ENCODE results near the gene UBB. TPM values are rescaled to one million over a fixed set of nuclear protein-coding genes. Genes with fewer than 3 reads are reported as not detected.

UBB gene
- 1,000 to 10,000 TPM; 1,664 to 1,756 TPM for total RNA-seq

GRCh38 chr17:16380640-16381495 lies at the start of gene UBB:
TSS of gene UBB (plus strand) at chr17:16381091. CDS start at chr17:16381908, 817 bp downstream.
- POLR2A ChIA-PET: interaction anchor here (0.6 to 3.6 kb wide), 16 partner anchors 15 to 202 kb away, joined by 3 to 24 read pairs (median 4); partner anchors contain the start of genes CENPV, PIGL and TRPV2

GRCh38 chr17:16338391-16338790 lies 42.5 kb upstream of the UBB start:
- CTCF ChIA-PET: no interaction called here
- POLR2A ChIA-PET: no interaction called here

More at GRCh38 chr17:16380640-16381495, at the start of gene UBB:
- CTCF ChIA-PET: interaction anchor here (0.6 to 1.6 kb wide), 4 partner anchors 17 to 141 kb away, joined by 3 to 4 read pairs (median 4); partner anchors contain the start of gene CENPV

DNA sequence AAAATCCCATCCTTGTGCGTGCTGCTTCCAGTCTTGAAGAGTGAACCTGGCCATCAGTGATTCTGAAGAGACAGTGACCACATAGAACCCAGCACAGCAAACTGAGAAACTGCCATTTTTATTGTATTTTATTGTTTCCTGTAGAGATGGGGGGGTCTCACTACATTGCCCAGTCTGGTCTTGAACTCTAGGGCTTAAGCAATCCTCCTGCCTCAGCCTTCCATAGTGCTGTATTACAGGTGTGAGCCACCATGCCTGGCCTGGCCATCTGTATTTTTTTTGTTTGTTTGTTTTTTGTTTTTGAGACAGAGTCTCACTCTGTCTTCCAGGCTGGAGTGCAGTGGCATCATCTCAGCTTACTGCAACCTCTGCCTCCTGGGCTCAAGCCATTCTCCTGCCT lies 41.5 kb upstream of the UBB start:
- CTCF ChIA-PET: no interaction called here
- POLR2A ChIA-PET: no interaction called here

- ChIA-PET POLR2A (interaction anchor here (0.7 kb wide), 1 partner anchor 43 kb away, joined by 3 read pairs; no protein-coding TSS in a partner anchor), CTCF (no interaction called here)
Measured at GRCh38 chr17:16339959-16340358, 40.9 kb upstream of the UBB start.

- ChIA-PET POLR2A (no interaction called here), CTCF (no interaction called here)
Measured at GRCh38 chr17:16342979-16343378, 37.9 kb upstream of the UBB start.

- POLR2A ChIA-PET: no interaction called here
- CTCF ChIA-PET: no interaction called here
Measured at GRCh38 chr17:16343569-16343968, 37.3 kb upstream of the UBB start.

- CTCF ChIA-PET: interaction anchor here (0.6 to 1.5 kb wide), 2 partner anchors 38 to 132 kb away, joined by 3 to 4 read pairs; no protein-coding TSS in a partner anchor
- POLR2A ChIA-PET: interaction anchor here (0.6 kb wide), 1 partner anchor 138 kb away, joined by 3 read pairs; no protein-coding TSS in a partner anchor
Measured at GRCh38 chr17:16345565-16345964, 35.3 kb upstream of the UBB start.

GRCh38 chr17:16346721-16347271 lies 34.1 kb upstream of the UBB start:
- ChIA-PET POLR2A (no interaction called here), CTCF (no interaction called here)

GRCh38 chr17:16348586-16348985 lies 32.3 kb upstream of the UBB start:
- ChIA-PET POLR2A (no interaction called here), CTCF (interaction anchor here (1.0 kb wide), 1 partner anchor 173 kb away, joined by 4 read pairs; no protein-coding TSS in a partner anchor)

GRCh38 chr17:16349431-16349830 lies 31.5 kb upstream of the UBB start:
- ChIA-PET POLR2A (no interaction called here), CTCF (interaction anchor here (0.9 to 1.0 kb wide), 3 partner anchors 14 to 172 kb away, joined by 3 to 4 read pairs (median 4); no protein-coding TSS in a partner anchor)

GRCh38 chr17:16351831-16352230 lies 29.1 kb upstream of the UBB start:
- POLR2A ChIA-PET: interaction anchor here (0.5 to 1.1 kb wide), 4 partner anchors 17 to 137 kb away, joined by 3 to 5 read pairs (median 3); partner anchors contain the start of gene NCOR1
- CTCF ChIA-PET: interaction anchor here (4.1 kb wide), 1 partner anchor 12 kb away, joined by 21 read pairs; no protein-coding TSS in a partner anchor

GRCh38 chr17:16352303-16352666 lies 28.6 kb upstream of the UBB start:
- POLR2A ChIA-PET: interaction anchor here (0.9 to 2.1 kb wide), 6 partner anchors 8 to 184 kb away, joined by 3 to 14 read pairs (median 4); partner anchors contain the start of genes NCOR1, TRPV2 and UBB
- CTCF ChIA-PET: interaction anchor here (0.8 to 4.1 kb wide), 2 partner anchors 11 to 67 kb away, joined by 3 to 21 read pairs; no protein-coding TSS in a partner anchor

DNA sequence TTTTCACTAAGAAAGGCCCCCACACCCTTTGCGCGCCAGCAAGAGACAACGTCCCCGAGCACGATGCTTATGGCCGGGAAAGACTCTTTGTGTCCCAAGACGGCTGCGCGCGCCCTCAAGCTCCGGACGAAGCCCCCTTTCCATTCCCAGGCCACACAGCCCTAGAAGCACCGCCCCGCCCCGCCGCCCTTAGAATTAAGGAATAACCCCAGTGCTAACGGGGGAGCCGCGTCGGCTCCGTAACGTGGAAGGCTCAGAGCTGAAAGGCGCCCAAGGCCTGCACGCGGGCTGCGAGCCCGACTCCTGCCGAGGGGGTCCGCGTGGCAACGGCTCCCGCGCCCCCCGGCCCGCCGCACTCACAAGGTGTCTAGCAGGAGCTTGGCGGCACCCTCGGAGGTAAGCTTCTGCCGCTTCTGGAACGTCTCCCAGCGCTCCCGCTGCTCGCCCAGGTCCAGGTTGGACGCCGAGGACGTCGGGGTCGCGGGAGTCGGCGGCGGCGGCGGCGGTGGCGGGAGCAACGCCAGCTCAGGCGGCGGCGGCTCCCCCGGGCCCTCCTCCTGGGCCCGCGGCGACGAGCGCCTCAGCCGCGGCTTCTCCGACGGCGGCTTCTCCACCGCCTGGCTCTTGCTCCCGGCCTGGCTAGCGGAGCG lies 28.1 kb upstream of the UBB start:
- CTCF ChIA-PET: interaction anchor here (0.8 to 4.1 kb wide), 5 partner anchors 11 to 231 kb away, joined by 3 to 21 read pairs (median 7); no protein-coding TSS in a partner anchor
- POLR2A ChIA-PET: interaction anchor here (0.7 to 2.1 kb wide), 9 partner anchors 8 to 183 kb away, joined by 3 to 14 read pairs (median 4); partner anchors contain the start of genes NCOR1, TRPV2 and UBB

DNA sequence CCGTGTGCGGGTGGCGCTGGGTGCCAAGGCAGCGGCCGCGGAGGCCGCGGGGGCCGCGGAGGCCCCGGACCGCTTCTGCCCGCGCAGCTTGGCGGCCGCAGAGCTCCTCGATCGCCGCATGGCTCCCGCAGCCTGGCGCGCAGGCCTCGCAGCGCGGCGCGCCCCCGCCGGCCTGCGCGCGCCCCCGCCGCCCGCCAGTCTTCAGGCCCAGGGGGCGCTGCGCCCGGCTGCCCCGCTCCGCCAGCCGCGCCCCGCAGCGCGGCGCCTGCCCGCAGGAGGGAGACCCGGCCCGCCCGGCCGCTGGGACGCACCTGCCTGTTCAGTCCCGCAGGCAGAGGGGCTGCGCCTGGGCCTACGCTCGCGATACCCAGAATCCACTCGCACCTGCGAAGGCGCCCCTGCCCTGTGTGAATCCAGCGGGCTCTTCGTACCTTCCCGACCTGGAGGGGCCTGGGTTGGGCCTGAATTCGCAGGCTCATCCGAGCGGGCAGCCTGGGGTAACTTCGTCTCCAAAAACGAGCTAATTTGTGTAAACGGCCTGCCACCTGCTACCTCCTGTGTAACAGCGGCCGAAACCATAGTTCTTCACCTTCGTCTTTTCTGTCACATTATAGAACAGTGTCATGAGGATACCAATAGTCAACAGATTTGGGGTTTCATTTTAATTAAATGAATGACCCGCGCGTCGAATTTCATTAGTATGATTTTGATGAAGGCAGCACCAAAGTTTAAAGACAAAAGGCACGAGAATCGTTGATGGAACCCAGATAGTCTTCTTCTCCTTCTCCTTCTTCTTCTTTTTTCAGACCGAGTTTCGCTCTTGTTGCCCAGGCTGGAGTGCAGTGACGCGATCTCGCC lies 27.3 kb upstream of the UBB start, which contains the start of gene CENPV:
Gene CENPV, minus strand, starts transcription at position 153 of the 858 bp plus-strand sequence. Its CDS starts 33 bp downstream, at position 120.
- ChIA-PET POLR2A (interaction anchor here (0.7 to 2.1 kb wide), 7 partner anchors 28 to 183 kb away, joined by 3 to 14 read pairs (median 4); partner anchors contain the start of genes TRPV2 and UBB), CTCF (interaction anchor here (0.8 to 4.1 kb wide), 6 partner anchors 10 to 230 kb away, joined by 3 to 21 read pairs (median 5); partner anchors contain the start of gene UBB)

DNA sequence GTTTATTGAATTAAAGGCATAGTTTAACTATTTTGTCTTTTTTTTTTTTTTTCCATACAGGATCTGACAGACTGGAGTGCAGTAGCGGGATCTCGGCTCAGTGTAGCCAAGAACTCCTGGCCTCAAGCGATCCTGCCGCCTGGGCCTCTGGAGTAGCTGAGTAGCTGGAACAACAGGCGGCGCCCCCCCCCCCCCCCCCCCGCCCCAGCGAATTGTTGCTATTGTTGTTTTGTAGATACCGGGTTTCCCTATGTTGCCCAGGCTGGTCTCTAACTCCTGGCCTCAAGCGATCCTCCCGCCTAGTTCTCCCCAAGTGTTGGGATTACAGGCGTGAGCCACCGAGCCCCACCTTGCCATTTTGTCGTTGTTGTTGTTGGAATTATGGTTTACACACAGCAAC lies 26.3 kb upstream of the UBB start:
- CTCF ChIA-PET: interaction anchor here (1.5 to 4.1 kb wide), 2 partner anchors 9 to 124 kb away, joined by 7 to 21 read pairs; no protein-coding TSS in a partner anchor
- POLR2A ChIA-PET: no interaction called here

GRCh38 chr17:16358394-16358793 lies 22.5 kb upstream of the UBB start:
- ChIA-PET CTCF (interaction anchor here (1.7 kb wide), 1 partner anchor 163 kb away, joined by 3 read pairs; no protein-coding TSS in a partner anchor), POLR2A (no interaction called here)

DNA sequence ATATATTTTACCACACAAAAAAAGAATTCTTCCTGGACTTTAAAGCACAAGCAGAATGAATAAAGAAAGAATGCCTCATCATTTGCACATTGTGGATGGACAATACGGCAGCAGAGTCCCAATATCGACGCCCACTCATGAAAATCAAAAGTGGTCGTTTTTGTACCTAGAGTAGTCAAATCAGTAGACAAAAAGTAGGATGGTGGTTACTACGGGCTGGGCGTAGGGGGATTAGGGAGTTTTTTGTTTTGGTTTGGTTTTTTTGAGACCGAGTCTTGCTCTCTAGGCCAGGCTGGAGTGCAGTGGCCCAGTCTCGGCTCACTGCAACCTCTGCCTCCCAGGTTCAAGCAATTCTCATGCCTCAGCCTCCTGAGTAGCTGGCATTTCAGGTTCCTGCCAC lies 19.0 kb upstream of the UBB start:
- POLR2A ChIA-PET: no interaction called here
- CTCF ChIA-PET: interaction anchor here (2.2 to 3.4 kb wide), 2 partner anchors 53 to 160 kb away, joined by 9 to 19 read pairs; partner anchors contain the start of gene TRPV2

Measured in activated CD8-positive, alpha-beta memory T cell treated with anti-CD3 and anti-CD28 coated beads for 36 hours (primary cell).